GM18867 (cell line): ENCODE data around the gene NPEPL1.
"Not testable (repeated sequence)": the region's sequence is repeated elsewhere in the genome, so short reads cannot be mapped to it uniquely, and the experiment has no call there.

Experiments
- ATAC-seq: cut with Tn5 transposase; IDR thresholded peaks from one replicate; pipeline ENCODE4 v1.9.1; 2021; ENCODE audit warnings: mild to moderate bottlenecking, moderate library complexity; ENCODE audit not compliant: unreplicated experiment

NPEPL1 gene

DNA sequence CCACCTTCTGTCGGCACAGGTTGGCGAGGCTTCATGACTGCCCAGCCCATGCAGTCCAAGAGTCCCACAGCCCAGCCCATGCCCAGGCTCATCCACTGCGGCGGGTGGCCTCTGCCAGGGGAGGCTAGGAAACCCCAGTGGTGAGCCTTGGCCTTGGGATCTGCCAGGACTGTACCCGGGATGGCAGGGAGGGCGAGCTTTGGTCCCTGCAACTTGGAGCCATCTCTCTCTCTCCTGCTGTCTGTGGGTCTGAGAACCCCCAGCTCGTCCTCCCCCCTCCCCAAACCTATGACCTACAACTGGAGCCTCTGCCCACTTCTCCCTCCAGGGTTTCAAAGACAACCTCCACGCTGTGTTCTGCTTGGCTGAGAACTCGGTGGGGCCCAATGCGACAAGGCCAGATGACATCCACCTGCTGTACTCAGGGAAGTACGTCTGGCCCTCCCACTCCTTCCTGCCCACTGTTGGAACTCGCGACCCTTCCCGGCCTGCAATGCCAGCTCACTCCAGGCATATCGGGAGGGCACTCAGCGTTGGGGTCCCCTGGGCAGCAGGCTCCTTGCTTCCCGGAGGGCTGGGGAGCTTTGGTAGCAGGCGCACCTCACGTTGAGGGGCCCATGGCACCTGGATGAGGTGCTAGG is 19.7 kb downstream of the NPEPL1 start:
- no peak for ATAC-seq

DNA sequence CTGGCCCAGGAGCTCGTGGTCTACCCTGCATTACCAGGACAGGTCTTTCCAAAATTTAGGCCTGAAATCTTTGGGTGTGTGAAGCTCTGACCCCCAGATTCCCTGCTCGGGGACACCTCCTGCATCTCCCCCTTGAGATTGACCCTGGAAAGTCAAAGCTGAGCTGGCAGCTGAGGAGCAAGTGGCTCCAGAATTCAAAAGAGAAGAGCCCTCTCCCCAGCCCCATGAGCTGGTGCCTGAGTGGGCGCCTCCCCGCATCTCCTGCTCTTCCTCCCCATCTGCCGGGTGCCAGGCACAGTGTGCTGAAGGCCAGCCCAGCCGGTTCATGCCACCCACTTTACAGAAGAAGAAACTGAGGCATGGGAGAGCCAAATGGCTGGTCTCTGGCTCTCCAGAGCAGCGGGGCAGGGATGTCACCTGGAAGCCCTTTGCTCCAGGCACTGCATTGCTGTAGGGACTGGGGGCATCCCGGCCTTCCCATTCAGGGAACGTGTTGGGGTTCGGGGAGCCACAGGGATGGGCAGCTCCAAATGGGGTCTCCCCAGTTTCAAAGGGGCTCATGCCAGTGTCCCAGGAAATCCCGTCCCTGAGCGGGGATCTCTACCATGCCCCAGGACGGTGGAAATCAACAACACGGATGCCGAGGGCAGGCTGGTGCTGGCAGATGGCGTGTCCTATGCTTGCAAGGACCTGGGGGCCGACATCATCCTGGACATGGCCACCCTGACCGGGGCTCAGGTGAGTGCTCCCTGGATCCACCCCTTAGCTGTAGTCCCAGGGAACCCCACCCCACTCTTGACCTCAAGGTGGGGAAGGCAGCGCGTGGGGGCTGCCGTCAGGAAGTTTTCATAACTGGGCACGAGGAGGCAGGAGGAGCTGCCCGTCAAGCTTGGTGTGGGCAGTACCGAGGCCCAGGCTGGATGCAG is 20.5 kb downstream of the NPEPL1 start:
- ATAC-seq, result no peak

DNA sequence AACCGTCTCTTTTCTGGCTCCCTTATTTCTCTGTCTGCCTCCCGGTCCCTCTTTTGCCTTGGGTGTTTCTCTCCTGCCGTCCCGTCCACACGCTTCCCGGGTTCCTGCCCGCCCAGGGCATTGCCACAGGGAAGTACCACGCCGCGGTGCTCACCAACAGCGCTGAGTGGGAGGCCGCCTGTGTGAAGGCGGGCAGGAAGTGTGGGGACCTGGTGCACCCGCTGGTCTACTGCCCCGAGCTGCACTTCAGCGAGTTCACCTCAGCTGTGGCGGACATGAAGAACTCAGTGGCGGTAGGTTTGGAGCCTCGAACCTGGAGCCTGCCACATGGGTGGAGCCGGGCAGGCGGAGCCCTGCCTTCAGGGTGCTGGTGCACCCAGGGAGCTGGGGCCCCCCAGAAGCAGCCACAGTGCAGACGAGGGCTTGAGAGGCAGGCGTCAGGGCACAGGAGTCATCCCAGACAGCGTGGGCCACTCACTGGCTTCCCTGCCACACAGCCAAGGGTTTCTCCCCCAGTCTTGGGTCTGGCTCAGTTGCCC is 21.3 kb downstream of the NPEPL1 start:
- ATAC-seq, result no peak

DNA sequence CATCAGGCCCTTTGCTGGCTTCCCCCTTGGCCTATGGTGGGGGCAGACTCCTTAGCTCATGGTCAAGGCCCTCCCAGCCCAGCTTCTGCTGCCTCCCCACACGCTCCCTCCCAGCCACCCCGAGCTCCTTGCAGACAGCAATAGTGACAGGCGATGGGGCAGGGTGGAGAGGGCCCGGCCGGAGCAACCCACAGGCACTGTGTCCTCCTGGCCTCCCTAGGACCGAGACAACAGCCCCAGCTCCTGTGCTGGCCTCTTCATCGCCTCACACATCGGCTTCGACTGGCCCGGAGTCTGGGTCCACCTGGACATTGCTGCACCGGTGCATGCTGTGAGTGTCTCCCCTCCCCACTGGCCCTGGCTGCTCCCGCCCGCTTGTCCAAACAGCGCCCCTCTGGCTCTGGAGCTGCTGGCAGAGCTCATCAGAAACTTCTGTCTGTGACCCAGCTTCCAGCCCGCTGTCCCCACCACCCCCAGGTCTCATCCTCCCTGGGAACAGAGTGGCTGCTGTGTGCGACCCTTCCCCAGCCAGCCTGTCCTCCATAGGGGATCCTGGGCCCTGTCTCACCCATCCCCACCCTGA is 21.8 kb downstream of the NPEPL1 start:
- ATAC-seq, result no peak

DNA sequence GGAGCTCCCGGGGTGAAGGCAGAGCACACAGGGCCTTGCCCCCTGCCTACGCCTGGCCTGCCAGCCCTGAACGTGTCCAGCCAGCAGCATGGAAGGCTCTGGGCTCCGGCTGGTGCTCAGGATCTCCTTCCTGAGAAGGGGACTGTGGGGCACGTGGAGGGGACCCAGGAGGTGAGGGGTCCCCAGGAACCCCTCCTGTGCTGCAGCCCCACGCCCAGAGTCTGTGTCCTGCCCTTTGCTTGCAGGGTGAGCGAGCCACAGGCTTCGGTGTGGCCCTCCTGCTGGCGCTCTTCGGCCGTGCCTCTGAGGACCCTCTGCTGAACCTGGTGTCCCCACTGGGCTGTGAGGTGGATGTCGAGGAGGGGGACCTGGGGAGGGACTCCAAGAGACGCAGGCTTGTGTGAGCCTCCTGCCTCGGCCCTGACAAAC is 22.3 kb downstream of the NPEPL1 start:
- ATAC-seq, result no peak

DNA sequence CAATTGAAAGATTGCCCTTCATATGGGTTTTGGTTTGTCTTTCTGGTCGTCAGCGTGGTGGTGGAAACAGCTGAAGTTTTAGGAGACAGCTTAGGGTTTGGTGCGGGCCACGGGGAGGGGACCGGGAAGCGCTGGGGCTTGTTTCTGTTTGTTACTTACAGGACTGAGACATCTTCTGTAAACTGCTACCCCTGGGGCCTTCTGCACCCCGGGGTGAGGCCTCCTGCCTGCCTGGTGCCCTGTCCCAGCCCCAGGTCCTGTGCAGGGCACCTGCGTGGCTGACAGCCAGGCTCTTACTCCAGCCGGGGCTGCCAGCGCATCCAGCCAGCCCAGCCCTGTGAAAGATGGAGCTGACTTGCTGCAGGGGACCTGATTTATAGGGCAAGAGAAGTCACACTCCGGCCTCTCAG is 22.8 kb downstream of the NPEPL1 start:
- no peak for ATAC-seq

DNA sequence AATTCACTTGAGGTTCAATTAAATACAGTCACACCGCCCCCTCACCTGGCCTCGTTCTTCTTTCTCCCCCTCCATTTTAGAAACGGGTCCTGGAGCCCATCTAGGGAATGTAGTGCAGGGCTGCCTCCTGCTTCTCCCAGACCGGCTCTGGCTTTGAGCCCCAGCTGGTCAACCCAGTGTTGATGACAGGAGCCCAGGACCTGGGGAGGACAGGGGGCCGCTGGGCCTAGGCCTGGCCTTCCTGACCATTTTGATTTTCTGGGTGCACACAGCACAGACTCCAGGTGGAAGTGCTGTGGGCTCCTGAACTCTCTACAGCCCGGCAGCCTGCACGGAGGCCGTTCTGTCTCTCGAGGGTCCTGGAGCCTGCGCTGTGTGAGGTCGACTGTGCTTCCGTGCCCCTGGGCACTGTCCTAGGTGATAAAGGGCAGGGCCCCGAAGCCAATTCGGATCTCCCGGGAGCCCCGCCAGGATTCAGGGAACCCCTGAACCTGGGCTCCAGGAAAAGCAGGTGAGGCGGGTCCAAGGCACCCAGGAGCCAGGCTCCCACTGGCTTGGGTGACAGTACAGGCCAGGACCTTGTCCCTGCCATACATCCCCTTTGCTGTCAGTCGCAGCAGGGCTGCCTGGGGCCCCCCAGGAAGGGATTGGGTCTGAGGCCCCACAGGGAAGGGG is 23.3 kb downstream of the NPEPL1 start:
- ATAC-seq, result no peak

DNA sequence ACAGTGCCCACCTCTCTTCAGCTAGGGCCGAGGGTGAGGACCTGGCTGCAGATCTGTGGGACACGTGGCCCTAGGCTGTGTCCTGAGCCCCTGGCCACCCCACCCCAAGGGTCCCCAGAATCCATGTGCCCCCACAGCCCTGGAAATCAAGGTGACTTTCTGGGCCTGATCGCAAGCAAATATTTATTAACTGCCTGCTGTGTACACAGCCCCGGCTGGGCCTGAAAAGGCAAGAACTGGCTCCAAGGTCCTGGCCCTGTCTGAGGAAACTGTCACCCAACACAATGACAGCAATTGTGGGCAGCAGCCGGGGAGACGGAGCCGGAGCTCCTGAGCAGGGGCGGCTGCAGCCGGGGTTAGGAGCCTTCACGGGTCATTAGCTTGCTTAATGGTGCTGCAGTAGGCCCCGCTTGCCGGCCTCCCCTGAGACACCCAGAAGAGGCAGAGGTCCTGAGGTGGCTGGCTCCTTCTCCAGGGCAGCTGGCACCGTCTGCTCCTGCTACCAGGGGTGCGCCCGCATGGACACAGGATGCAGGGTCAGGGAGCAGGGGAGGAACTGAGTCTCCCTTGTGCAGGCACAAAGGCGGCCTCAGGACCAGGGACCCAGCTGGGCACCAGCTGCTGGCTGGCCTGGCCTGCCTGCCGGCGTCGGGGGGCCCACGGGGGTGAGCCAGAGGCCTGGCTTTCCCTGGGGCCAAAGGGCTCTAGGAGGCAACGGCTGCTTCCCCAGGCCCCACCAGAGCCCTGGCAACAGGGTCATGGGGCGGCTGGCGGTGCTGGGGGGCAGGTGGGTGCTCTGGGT is 24.1 kb downstream of the NPEPL1 start:
- no peak for ATAC-seq

DNA sequence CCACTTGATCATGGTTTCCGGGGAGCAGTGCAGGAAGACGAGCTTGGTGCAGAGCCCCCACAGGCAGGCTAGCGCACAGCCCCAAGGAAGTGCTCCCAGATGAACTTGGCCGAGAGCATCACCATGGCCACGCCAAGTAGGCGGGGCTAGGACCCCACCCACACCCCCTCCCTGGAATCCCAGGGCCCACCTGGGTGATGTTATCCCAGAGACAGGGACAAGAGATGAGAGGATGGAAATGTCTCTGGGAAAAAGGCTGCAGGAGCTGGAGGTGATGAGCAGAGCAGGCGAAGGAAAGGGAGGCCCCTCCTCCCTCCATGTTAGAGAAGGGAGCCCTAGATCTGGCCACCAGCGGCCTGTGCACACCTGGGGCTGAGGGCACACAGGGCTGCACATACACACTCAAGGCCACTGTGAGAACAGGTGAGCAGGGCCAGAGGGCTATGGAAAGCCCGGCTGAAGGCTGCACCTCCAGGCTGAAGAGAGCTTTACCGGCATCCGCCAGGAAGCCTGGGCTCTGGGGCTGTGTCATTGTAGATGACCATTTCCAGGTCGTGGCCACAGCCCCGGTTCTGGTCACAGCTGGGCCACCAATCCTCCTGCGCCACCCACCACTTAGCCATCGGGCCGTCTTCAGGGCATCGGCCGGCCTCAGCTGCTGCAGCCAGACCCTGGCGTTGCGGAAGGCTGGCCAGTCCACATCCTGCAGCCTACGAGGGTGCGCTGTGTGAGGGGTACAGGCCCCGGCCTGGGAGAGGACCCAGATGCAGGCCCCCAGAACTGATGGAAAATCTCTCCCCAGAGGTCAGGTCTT is 24.9 kb downstream of the NPEPL1 start:
- no peak for ATAC-seq

DNA sequence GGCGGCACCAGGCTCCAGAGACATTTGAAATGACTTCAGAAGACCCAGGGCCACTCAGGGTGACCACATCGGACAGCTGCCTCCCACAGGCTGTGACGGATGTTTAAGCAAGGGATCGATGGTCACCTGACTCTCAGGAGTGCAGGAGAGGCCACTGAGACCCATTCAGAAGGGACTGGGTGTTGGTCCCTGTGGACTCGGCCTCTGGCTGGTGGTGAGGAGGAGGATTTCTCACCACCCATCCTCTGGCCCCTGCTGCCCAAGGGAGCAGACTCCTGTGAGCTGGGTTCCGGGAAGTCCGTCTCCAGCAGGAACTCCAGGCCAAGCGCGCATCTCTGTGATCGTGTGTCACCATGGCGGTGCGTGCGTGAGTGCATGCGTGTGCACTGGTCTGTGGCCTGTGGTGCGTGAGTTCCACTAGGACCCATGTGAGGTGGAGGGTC is 25.5 kb downstream of the NPEPL1 start:
- no peak for ATAC-seq

DNA sequence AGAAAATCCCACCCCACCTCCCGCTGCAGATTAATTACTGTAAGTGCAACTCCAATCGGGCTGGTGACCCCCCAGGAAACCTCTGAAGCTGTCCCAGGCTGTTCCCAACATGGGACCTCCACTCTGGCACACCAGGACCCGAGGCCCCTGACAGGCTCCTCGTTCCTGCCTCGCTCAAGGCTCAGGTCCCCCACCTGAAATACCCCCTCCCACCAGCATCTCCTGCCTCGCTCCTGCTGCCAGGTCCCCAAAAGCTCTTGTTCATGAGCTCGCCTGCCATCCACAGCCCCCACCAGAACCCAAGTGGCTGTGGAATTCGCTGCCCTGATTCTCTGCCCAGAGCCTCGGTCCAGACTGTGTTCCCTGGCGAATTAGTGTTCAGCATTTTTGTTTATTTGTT is 26.1 kb downstream of the NPEPL1 start:
- ATAC-seq, result no peak

DNA sequence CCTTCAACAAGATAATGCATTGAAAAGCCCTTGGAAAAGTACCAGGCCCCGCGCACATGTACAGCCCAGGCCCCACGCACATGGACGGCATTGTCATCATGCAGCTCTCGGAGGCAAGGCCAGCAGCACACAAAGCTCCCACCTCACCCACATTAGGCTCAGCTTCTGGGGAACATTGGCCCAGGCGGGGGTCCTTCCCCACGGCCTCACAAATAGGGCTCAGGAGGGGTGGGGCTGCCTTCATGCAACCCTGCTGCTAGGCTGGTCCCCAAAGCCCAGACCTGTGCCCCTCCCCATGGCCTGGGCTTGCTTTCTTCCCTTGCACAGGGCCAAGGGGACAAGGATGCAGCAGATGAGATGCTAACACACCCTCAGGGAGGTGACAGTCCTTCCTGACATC is 26.7 kb downstream of the NPEPL1 start:
- no peak for ATAC-seq

DNA sequence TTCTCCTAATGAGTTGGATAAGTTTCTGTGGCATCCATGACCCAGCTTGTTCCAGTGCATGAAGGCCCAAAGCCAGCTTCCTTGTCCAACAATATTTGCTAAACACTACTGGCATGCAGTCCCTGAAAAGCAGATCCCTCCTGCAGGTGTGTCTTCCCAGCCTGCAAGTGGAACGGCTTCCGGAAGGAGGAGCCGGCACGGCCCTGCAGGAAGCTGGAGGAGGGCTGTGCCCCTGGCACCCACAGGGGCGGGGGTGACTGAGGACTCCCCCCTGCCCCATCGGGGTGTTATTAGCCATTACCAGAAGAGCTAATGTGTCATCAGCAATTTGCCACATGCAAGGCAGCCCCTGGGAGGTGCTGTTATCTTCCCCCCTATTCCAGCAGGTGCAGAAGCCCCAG is 27.4 kb downstream of the NPEPL1 start:
- ATAC-seq, result no peak

DNA sequence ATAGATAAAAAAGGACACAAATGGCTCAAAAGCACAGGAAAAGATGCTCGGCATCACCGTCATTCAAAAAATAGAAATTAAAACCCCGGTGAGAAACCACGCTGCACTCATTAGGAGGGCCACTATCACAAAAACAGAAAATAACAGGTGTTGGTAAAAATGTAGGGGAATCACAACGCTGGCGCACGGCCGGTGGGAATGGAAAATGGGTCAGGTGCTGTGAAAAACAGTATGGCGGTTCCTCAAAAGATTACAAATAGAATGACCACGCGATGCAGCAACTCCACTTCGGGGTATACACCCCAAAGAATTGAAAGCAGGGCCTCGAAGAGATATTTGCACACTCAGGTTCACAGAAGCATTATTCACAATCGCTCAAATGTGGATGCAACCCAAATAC is 28.3 kb downstream of the NPEPL1 start:
- no peak for ATAC-seq

DNA sequence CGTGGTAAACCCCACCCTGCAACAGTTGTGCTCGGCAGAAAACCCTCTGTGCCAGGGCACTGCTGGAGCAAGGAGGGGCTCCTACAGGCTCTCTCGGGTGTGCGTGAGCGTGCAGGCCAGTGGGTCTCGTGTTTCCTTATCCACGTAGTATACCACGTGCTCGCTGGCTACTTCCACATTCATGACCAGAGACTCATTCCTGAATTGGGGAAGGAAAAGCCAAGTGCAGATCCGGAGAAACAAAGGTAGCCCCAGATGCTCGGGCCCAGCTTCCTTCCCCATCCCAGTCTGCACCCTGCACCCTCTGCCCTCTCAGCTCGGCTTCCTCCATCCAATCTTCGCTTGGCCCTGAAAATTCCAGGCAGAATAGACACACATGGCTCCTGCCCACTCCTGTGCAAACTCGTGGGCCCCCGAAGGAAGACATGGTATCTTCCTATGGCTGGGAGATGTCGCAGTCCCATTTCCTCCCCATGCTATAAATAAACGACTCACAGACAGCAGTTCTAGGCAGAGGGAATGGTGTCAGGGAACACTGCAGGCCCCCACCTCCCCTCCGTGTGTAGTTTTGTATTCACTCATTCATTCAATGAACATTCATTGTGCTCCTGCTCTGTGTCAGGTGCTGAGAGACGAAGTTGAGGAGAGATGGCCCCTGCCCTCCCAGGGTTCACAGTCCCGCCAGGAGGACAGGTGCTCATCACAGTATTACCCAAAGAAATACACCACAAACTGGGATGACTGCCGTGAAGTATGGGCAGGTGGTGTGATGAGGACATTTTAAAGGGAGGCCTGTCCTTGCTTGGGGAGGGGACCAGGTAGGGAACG is 29.6 kb downstream of the NPEPL1 start:
- ATAC-seq, result no peak

DNA sequence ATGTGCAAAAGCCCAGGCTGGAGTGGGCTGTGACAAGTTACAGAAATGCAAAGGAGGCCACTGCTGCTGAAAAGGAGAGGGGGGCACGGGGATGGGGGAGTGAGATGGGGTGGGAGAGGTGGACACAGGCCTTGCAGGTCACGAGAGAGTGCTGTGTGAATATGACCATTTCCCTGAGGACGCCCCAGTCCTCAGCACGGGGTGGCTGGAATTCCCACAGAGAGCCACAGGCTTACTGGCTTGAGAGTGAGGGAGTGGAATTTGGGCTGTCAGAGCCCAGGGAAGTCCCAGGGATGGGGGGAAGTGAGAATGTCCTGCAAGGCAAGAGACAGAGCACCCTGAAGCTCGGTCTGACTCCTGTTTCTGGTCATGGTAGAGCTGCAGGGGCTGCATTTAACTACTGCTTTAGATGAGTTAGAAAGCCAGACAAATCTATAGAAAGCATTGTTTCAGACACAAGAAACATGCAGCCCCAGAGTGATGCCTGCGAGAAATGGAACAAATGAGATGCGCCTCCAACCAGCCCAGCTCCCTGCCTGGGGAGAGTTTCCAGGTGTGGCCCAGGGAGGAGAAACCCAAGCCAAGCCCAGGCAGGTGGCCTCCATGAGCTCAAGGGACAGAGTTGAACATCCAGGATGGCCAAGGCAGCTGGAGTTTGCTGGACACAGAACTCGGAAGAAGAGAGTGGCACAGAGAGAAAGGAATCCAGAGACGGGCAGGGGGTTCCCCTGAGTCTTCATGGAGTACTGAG is 30.5 kb downstream of the NPEPL1 start:
- ATAC-seq, result no peak

DNA sequence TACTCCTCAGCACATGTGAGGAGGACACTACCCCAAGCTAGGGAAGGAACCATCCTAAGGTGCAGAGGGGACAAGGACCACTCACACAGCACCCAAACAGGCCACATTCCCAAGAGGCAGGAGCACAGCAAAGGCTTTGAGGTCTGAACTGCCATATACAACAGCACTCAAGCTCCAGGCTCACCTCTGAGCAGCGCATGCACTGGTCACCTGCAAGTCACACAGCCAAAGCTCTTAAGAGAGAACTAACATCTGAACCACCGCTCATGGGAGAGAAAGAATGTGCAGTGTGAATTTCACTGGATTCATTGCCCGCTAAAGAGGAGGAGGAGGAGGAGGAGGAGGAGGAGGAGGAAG is 31.0 kb downstream of the NPEPL1 start:
- no peak for ATAC-seq

DNA sequence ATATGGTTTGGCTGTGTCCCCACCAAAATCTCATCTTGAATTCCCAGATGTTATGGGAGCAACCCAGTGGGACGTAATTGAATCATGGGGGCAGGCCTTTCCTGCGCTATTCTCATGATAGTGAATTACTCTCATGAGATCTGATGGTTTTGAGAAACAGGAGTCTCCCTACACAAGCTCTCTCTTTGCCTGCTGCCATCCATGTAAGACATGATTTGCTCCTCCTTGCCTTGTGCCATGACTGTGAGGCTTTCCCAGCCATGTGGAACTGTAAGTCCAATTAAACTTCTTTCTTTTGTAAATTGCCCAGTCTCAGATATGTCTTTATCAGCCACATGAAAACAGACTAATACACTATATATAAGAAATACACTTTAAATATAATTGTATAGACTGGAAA is 33.6 kb downstream of the NPEPL1 start:
- ATAC-seq, result not testable (repeated sequence)
